Liver (tissue), 9 donors: ENCODE data around the gene NDUFA9. TPM values are rescaled to one million over a fixed set of nuclear protein-coding genes. Genes with fewer than 3 reads are reported as not detected.

Source experiments
- DNase-seq: peaks from one replicate; pipeline ENCODE4 v3.0.0-alpha.2; 2017; ENCODE audit warnings: low spot score
- H3K27ac ChIP-seq, 2 donors: one replicate each; pipeline ENCODE4 v1.7.0; 2013; ENCODE audit warnings: inconsistent platforms in 2 of 2, low read length in 2 of 2, control low read depth in 1 of 2, low read depth in 1 of 2, mild to moderate bottlenecking in 1 of 2
- H3K27me3 ChIP-seq, 4 donors: one replicate each; pipeline versions ENCODE4 v1.6.1 to v1.7.0; 2013; ENCODE audit warnings: low read length in 3 of 4, inconsistent platforms in 1 of 4, mild to moderate bottlenecking in 1 of 4, moderate library complexity in 1 of 4; ENCODE audit not compliant: control insufficient read depth in 4 of 4, insufficient read depth in 4 of 4
- H3K36me3 ChIP-seq, 4 donors: one replicate each; pipeline versions ENCODE4 v1.6.1 to v1.7.0; 2013; ENCODE audit warnings: low read length in 3 of 4, mild to moderate bottlenecking in 3 of 4, low read depth in 1 of 4, moderate library complexity in 1 of 4; ENCODE audit not compliant: control insufficient read depth in 4 of 4, insufficient read depth in 3 of 4
- H3K4me1 ChIP-seq, 4 donors: one replicate each; pipeline versions ENCODE4 v1.6.1 to v1.7.0; 2013; ENCODE audit warnings: low read length in 3 of 4, mild to moderate bottlenecking in 3 of 4, moderate library complexity in 1 of 4; ENCODE audit not compliant: control insufficient read depth in 4 of 4, insufficient read depth in 4 of 4
- H3K4me3 ChIP-seq, 3 donors: one replicate each; pipeline versions ENCODE4 v1.6.1 to v1.7.0; 2013; ENCODE audit warnings: low read length in 3 of 3, control low read depth in 1 of 3, low read depth in 1 of 3, mild to moderate bottlenecking in 1 of 3
- H3K9ac ChIP-seq, 2 donors: one replicate each; pipeline ENCODE4 v1.7.0; 2013; ENCODE audit warnings: low read length in 2 of 2, mild to moderate bottlenecking in 2 of 2, moderate library complexity in 2 of 2, control low read depth in 1 of 2, low read depth in 1 of 2
- H3K9me3 ChIP-seq, 4 donors: one replicate each; pipeline versions ENCODE4 v1.6.1 to v1.7.0; 2013; ENCODE audit warnings: low read length in 3 of 4; ENCODE audit not compliant: control insufficient read depth in 4 of 4
- ATF3 ChIP-seq: IDR thresholded peaks from 2 replicates; pipeline ENCODE4 v1.6.1; 2016; ENCODE audit warnings: antibody characterized with exemption
- CTCF ChIP-seq: fragments of 150-350 bp; IDR thresholded peaks from 2 replicates; pipeline ENCODE4 v1.5.1; 2017; ENCODE audit warnings: improper control_type of control experiment, low read depth, low read length; ENCODE audit not compliant: missing input control
- EGR1 ChIP-seq, 2 donors: IDR thresholded peaks; 2 replicates each; pipeline ENCODE4 v1.6.1; 2016 to 2018; ENCODE audit warnings: antibody characterized with exemption in 2 of 2, low read depth in 2 of 2
- FOXA1 ChIP-seq: IDR thresholded peaks from 2 replicates; pipeline ENCODE4 v1.6.1; 2016; ENCODE audit warnings: antibody characterized with exemption
- FOXA2 ChIP-seq: IDR thresholded peaks from 2 replicates; pipeline ENCODE4 v1.6.1; 2016; ENCODE audit warnings: antibody characterized with exemption
- GABPA ChIP-seq, 2 donors: IDR thresholded peaks in 1 of 2; conservative IDR thresholded peaks in 1 of 2; 2 replicates each; pipeline ENCODE4 v1.6.1; 2016; ENCODE audit warnings: antibody characterized with exemption in 2 of 2, mild to moderate bottlenecking in 1 of 2, moderate library complexity in 1 of 2
- HNF4A ChIP-seq, 2 donors: conservative IDR thresholded peaks; 2 replicates each; pipeline ENCODE4 v1.6.1; 2016; ENCODE audit warnings: antibody characterized with exemption in 2 of 2, mild to moderate bottlenecking in 2 of 2
- HNF4G ChIP-seq: IDR thresholded peaks from 2 replicates; pipeline ENCODE4 v1.6.1; 2016; ENCODE audit warnings: antibody characterized with exemption
- JUND ChIP-seq, 2 donors: IDR thresholded peaks; 2 replicates each; pipeline ENCODE4 v1.6.1; 2016; ENCODE audit warnings: antibody characterized with exemption in 2 of 2
- NR2F2 ChIP-seq: IDR thresholded peaks from 2 replicates; pipeline ENCODE4 v1.6.1; 2016; ENCODE audit warnings: antibody characterized with exemption
- RAD21 ChIP-seq, 2 donors: IDR thresholded peaks; 2 replicates each; pipeline ENCODE4 v1.6.1; 2016; ENCODE audit warnings: antibody characterized with exemption in 2 of 2, mild to moderate bottlenecking in 2 of 2
- RXRA ChIP-seq, 2 donors: IDR thresholded peaks; 2 replicates each; pipeline ENCODE4 v1.6.1; 2017 to 2018; ENCODE audit warnings: antibody characterized with exemption in 2 of 2, mild to moderate bottlenecking in 1 of 2
- SP1 ChIP-seq: IDR thresholded peaks from 2 replicates; pipeline ENCODE4 v1.6.1; 2018; ENCODE audit warnings: antibody characterized with exemption, mild to moderate bottlenecking
- TAF1 ChIP-seq: conservative IDR thresholded peaks from 2 replicates; pipeline ENCODE4 v1.6.1; 2016; ENCODE audit warnings: antibody characterized with exemption, mild to moderate bottlenecking
- YY1 ChIP-seq: IDR thresholded peaks from 2 replicates; pipeline ENCODE4 v1.6.1; 2016; ENCODE audit warnings: antibody characterized with exemption, mild to moderate bottlenecking
- WGBS: extraction: QIAGEN DNeasy Blood & Tissue Kit; methylation state at CpG from one replicate; pipeline ENCODE4 v1.1.7; 2013; 5-methylcytosine and 5-hydroxymethylcytosine counted together
- polyA plus RNA-seq, 2 donors: library from polyadenylated mRNA; stranded (reverse) in 1 of 2; unstranded in 1 of 2; fragments of 200-250 nt in 1 of 2; fragments of >200 nt in 1 of 2; fragmentation: Nextera tagmentation in 1 of 2; extraction: Ambion mirVana in 1 of 2; gene quantifications; one replicate each; pipeline versions ENCODE4 v1.2.1 to v1.2.3, GENCODE V29; 2013 to 2015
- total RNA-seq, 2 donors: library from RNA; depleted of rRNA; stranded (reverse); fragments of >200 nt; gene quantifications; one replicate each; pipeline ENCODE4 v1.2.3, GENCODE V29; 2014
- TF ChIP-seq, protein P1 (sequence below): IDR thresholded peaks from 2 replicates; pipeline ENCODE4 v1.6.1; 2016; ENCODE audit warnings: antibody characterized with exemption, mild to moderate bottlenecking
- TF ChIP-seq, protein P2 (sequence below): IDR thresholded peaks from 2 replicates; pipeline ENCODE4 v1.6.1; 2016; ENCODE audit warnings: antibody characterized with exemption
- TF ChIP-seq, protein P3 (sequence below): IDR thresholded peaks from 2 replicates; pipeline ENCODE4 v1.6.1; 2016; ENCODE audit warnings: antibody characterized with exemption
- donor health status: healthy.
- donor health status: healthy.
- donor health status: healthy.
- donor health status: healthy.
- donor health status: healthy.

Gene NDUFA9
- total and polyA plus RNA-seq, 4 donors = 21.4 to 132 (median 56.6) TPM

GRCh38 chr12:4645023-4645422 lies 3.9 kb upstream of the NDUFA9 start:
- Histone ChIP-seq H3K9ac (no peak overlapping the region), H3K27me3 (no peaks in the 10 kb centered on the region), H3K9me3 (no peaks in the 10 kb centered on the region), H3K36me3 (no peaks in the 10 kb centered on the region), H3K4me1 (peaks cover 0 to 15% (median 13%) of the 10 kb centered on the region in 4 donors), H3K27ac (no peak overlapping the region), H3K4me3 (no peak overlapping the region)
- no peak for TF ChIP-seq ATF3
- no peak for TF ChIP-seq FOXA1
- TF ChIP-seq CTCF = no peak
- TF ChIP-seq, protein P1, sequence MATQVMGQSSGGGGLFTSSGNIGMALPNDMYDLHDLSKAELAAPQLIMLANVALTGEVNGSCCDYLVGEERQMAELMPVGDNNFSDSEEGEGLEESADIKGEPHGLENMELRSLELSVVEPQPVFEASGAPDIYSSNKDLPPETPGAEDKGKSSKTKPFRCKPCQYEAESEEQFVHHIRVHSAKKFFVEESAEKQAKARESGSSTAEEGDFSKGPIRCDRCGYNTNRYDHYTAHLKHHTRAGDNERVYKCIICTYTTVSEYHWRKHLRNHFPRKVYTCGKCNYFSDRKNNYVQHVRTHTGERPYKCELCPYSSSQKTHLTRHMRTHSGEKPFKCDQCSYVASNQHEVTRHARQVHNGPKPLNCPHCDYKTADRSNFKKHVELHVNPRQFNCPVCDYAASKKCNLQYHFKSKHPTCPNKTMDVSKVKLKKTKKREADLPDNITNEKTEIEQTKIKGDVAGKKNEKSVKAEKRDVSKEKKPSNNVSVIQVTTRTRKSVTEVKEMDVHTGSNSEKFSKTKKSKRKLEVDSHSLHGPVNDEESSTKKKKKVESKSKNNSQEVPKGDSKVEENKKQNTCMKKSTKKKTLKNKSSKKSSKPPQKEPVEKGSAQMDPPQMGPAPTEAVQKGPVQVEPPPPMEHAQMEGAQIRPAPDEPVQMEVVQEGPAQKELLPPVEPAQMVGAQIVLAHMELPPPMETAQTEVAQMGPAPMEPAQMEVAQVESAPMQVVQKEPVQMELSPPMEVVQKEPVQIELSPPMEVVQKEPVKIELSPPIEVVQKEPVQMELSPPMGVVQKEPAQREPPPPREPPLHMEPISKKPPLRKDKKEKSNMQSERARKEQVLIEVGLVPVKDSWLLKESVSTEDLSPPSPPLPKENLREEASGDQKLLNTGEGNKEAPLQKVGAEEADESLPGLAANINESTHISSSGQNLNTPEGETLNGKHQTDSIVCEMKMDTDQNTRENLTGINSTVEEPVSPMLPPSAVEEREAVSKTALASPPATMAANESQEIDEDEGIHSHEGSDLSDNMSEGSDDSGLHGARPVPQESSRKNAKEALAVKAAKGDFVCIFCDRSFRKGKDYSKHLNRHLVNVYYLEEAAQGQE = no peak
- no peak for TF ChIP-seq RAD21 (IDR thresholded peaks at IDR 0.05)
- no peak for TF ChIP-seq JUND (IDR thresholded peaks at IDR 0.05)
- TF ChIP-seq HNF4A (conservative IDR thresholded peaks at IDR 0.05) = no peak
- no peak for TF ChIP-seq TAF1
- no peak for TF ChIP-seq YY1
- no peak for TF ChIP-seq GABPA (IDR thresholded peaks at IDR 0.05 in 1 of 2, conservative IDR thresholded peaks at IDR 0.05 in 1 of 2)
- no peak for TF ChIP-seq FOXA2
- TF ChIP-seq, protein P2, sequence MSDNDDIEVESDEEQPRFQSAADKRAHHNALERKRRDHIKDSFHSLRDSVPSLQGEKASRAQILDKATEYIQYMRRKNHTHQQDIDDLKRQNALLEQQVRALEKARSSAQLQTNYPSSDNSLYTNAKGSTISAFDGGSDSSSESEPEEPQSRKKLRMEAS = no peak
- TF ChIP-seq HNF4G = no peak
- no peak for TF ChIP-seq NR2F2
- DNase-seq = no peak
- 95% methylated on average over 1 of the region's 1 CpG for WGBS

- DNase-seq = no peak
- no peaks in the 10 kb centered on the region for H3K27me3 ChIP-seq
- H3K27ac ChIP-seq = peak overlapping the region; percentile 76 to 80
- H3K9me3 ChIP-seq = no peaks in the 10 kb centered on the region
- WGBS = 36% methylated on average over 4 of the region's 4 CpGs
- H3K36me3 ChIP-seq = no peaks in the 10 kb centered on the region
- H3K4me1 ChIP-seq = peaks cover 0 to 24% (median 22%) of the 10 kb centered on the region in 4 donors
- peak overlapping the region; percentile 90 to 97 for H3K9ac ChIP-seq
- peak overlapping the region; percentile 79 to 99 (median 94) for H3K4me3 ChIP-seq
- no peak for TF ChIP-seq FOXA2
- no peak for TF ChIP-seq NR2F2
- TF ChIP-seq CTCF = no peak
- no peak for TF ChIP-seq TAF1
- no peak for TF ChIP-seq JUND (IDR thresholded peaks at IDR 0.05)
- TF ChIP-seq EGR1 (IDR thresholded peaks at IDR 0.05; ENCODE audit: low read depth in 2 of 2) = no peak
- TF ChIP-seq, protein P2 = no peak
- no peak for TF ChIP-seq YY1
- no peak for TF ChIP-seq SP1
- TF ChIP-seq, protein P3, sequence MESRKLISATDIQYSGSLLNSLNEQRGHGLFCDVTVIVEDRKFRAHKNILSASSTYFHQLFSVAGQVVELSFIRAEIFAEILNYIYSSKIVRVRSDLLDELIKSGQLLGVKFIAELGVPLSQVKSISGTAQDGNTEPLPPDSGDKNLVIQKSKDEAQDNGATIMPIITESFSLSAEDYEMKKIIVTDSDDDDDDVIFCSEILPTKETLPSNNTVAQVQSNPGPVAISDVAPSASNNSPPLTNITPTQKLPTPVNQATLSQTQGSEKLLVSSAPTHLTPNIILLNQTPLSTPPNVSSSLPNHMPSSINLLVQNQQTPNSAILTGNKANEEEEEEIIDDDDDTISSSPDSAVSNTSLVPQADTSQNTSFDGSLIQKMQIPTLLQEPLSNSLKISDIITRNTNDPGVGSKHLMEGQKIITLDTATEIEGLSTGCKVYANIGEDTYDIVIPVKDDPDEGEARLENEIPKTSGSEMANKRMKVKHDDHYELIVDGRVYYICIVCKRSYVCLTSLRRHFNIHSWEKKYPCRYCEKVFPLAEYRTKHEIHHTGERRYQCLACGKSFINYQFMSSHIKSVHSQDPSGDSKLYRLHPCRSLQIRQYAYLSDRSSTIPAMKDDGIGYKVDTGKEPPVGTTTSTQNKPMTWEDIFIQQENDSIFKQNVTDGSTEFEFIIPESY = no peak
- no peak for TF ChIP-seq ATF3
- TF ChIP-seq RXRA (IDR thresholded peaks at IDR 0.05) = no peak
- TF ChIP-seq HNF4A (conservative IDR thresholded peaks at IDR 0.05) = no peak
- no peak for TF ChIP-seq GABPA (IDR thresholded peaks at IDR 0.05 in 1 of 2, conservative IDR thresholded peaks at IDR 0.05 in 1 of 2)
- no peak for TF ChIP-seq HNF4G
- TF ChIP-seq RAD21 (IDR thresholded peaks at IDR 0.05) = no peak
These were observed 812 bp upstream of the NDUFA9 start for GRCh38 chr12:4648104-4648500.
